Nephron (organoid): ENCODE measurements around the gene TRH.
A peak's percentile ranks its signal among the peaks of the same experiment; 100 is the strongest.

Experiments used
- H3K27ac Mint-ChIP-seq, 3 experiments: 2 replicates each; pipeline ENCODE4 v1.8.0; 2020; ENCODE audit warnings: mixed read lengths in 3 of 3, mild to moderate bottlenecking in 2 of 3, moderate library complexity in 1 of 3
- H3K27me3 Mint-ChIP-seq: 2 replicates; pipeline ENCODE4 v1.8.0; 2021; ENCODE audit warnings: low read depth, mild to moderate bottlenecking, moderate library complexity, mixed read lengths
- H3K36me3 Mint-ChIP-seq: 2 replicates; pipeline ENCODE4 v1.8.0; 2020; ENCODE audit warnings: low read depth, mixed read lengths
- H3K4me1 Mint-ChIP-seq: 2 replicates; pipeline ENCODE4 v1.8.0; 2020; ENCODE audit warnings: mixed read lengths
- H3K4me3 Mint-ChIP-seq, 3 experiments: 2 replicates each; pipeline ENCODE4 v1.8.0; 2020; ENCODE audit warnings: mild to moderate bottlenecking in 3 of 3, mixed read lengths in 3 of 3, moderate library complexity in 2 of 3
- H3K9me3 Mint-ChIP-seq: 2 replicates; pipeline ENCODE4 v1.8.0; 2020; ENCODE audit warnings: mixed read lengths
- CTCF ChIP-seq, 3 experiments: fragments of 200-600 bp; sonication (generic); IDR thresholded peaks; one replicate each; pipeline ENCODE4 v1.5.0; 2021; ENCODE audit warnings: antibody characterized with exemption in 3 of 3; ENCODE audit not compliant: unreplicated experiment in 3 of 3

TRH gene

GRCh38 chr3:129974564-129974832 lies at the start of gene TRH:
TRH (plus strand) TSS chr3:129974720; CDS start chr3:129975817, 1,097 bp downstream.
- Mint-ChIP-seq H3K27ac (no peak within 1 kb of the TSS), H3K27me3 (peaks cover 89% of the 10 kb centered on the region), H3K9me3 (no peaks in the 10 kb centered on the region), H3K4me3 (peak within 1 kb of the TSS; percentile 70 to 79 (median 73)), H3K36me3 (no peaks in the 10 kb centered on the region), H3K4me1 (peaks cover 10% of the 10 kb centered on the region)
- no peak for TF ChIP-seq CTCF (IDR thresholded peaks at IDR 0.05; ENCODE audit: unreplicated experiment in 3 of 3)

- no peak overlapping the region for H3K4me3 Mint-ChIP-seq
- no peak overlapping the region for H3K27ac Mint-ChIP-seq
- H3K36me3 Mint-ChIP-seq: no peaks in the 10 kb centered on the region
- no peak for TF ChIP-seq CTCF (IDR thresholded peaks at IDR 0.05; ENCODE audit: unreplicated experiment in 3 of 3)
- peaks cover 9% of the 10 kb centered on the region for H3K27me3 Mint-ChIP-seq
- peaks cover 22% of the 10 kb centered on the region for H3K9me3 Mint-ChIP-seq
- H3K4me1 Mint-ChIP-seq: no peaks in the 10 kb centered on the region
Measured at GRCh38 chr3:129927072-129927471, 47.4 kb upstream of the TRH start.

GRCh38 chr3:129929383-129929782 lies 45.1 kb upstream of the TRH start:
- Mint-ChIP-seq H3K27me3 (peaks cover 15% of the 10 kb centered on the region), H3K9me3 (peaks cover 16% of the 10 kb centered on the region), H3K4me1 (no peaks in the 10 kb centered on the region), H3K27ac (no peak overlapping the region), H3K36me3 (no peaks in the 10 kb centered on the region), H3K4me3 (no peak overlapping the region)
- no peak for TF ChIP-seq CTCF (IDR thresholded peaks at IDR 0.05; ENCODE audit: unreplicated experiment in 3 of 3)

- Mint-ChIP-seq H3K9me3 (peaks cover 9% of the 10 kb centered on the region), H3K4me3 (no peak overlapping the region), H3K36me3 (no peaks in the 10 kb centered on the region), H3K27me3 (peaks cover 9% of the 10 kb centered on the region), H3K27ac (no peak overlapping the region), H3K4me1 (peaks cover 6% of the 10 kb centered on the region)
- no peak for TF ChIP-seq CTCF (IDR thresholded peaks at IDR 0.05; ENCODE audit: unreplicated experiment in 3 of 3)
Measured at GRCh38 chr3:129933471-129933870, 41.0 kb upstream of the TRH start.

GRCh38 chr3:129934234-129935123 lies 40.0 kb upstream of the TRH start:
- peaks cover 7% of the 10 kb centered on the region for H3K9me3 Mint-ChIP-seq

More at GRCh38 chr3:129934234-129935123, 40.0 kb upstream of the TRH start:
- Mint-ChIP-seq H3K27me3 (peaks cover 9% of the 10 kb centered on the region), H3K36me3 (no peaks in the 10 kb centered on the region), H3K27ac (no peak overlapping the region), H3K4me3 (no peak overlapping the region), H3K4me1 (peaks cover 6% of the 10 kb centered on the region)
- peak; percentile 89 to 93 (median 90) for TF ChIP-seq CTCF (IDR thresholded peaks at IDR 0.05; ENCODE audit: unreplicated experiment in 3 of 3)
